Muscle layer of colon (tissue), 2 donors: ENCODE results near the gene ELOVL2.

ENCODE experiments used
- H3K27ac ChIP-seq: one replicate; pipeline ENCODE4 v1.7.0; 2013; ENCODE audit warnings: low read depth, mild to moderate bottlenecking, low read length, moderate library complexity
- H3K27me3 ChIP-seq, 2 donors: one replicate each; pipeline ENCODE4 v1.7.0; 2013; ENCODE audit warnings: low read length in 2 of 2, mild to moderate bottlenecking in 2 of 2; ENCODE audit not compliant: insufficient read depth in 2 of 2, control insufficient read depth in 1 of 2
- H3K36me3 ChIP-seq: one replicate; pipeline ENCODE4 v1.7.0; 2013; ENCODE audit warnings: mild to moderate bottlenecking, low read length; ENCODE audit not compliant: insufficient read depth
- H3K4me1 ChIP-seq: one replicate; pipeline ENCODE4 v1.7.0; 2013; ENCODE audit warnings: mild to moderate bottlenecking, low read length; ENCODE audit not compliant: insufficient read depth
- H3K4me3 ChIP-seq, 2 donors: one replicate each; pipeline ENCODE4 v1.7.0; 2013; ENCODE audit warnings: low read length in 2 of 2, low read depth in 1 of 2, mild to moderate bottlenecking in 1 of 2, moderate library complexity in 1 of 2
- H3K9ac ChIP-seq: one replicate; pipeline ENCODE4 v1.7.0; 2013; ENCODE audit warnings: low read length
- H3K9me3 ChIP-seq: one replicate; pipeline ENCODE4 v1.7.0; 2013; ENCODE audit warnings: mild to moderate bottlenecking, low read length
- donor health status: abdominal sarcoma.
- donor health status: Adenocarcinoma of cecum.

ELOVL2 gene

GRCh38 chr6:10976571-10976970, 67.5 kb downstream of the ELOVL2 start:
- no peak overlapping the region for H3K4me3 ChIP-seq
- no peaks in the 10 kb centered on the region for H3K27me3 ChIP-seq
- H3K36me3 ChIP-seq, result no peaks in the 10 kb centered on the region
- no peak overlapping the region for H3K9ac ChIP-seq
- no peak overlapping the region for H3K27ac ChIP-seq
- no peaks in the 10 kb centered on the region for H3K4me1 ChIP-seq
- H3K9me3 ChIP-seq, result no peaks in the 10 kb centered on the region

GRCh38 chr6:10972196-10972595, 71.9 kb downstream of the ELOVL2 start:
- H3K9ac ChIP-seq, result no peak overlapping the region

GRCh38 chr6:10970731-10971130, 73.4 kb downstream of the ELOVL2 start:
- Histone ChIP-seq H3K9me3 (no peaks in the 10 kb centered on the region), H3K4me3 (no peak overlapping the region), H3K9ac (no peak overlapping the region), H3K27me3 (no peaks in the 10 kb centered on the region), H3K4me1 (no peaks in the 10 kb centered on the region), H3K36me3 (no peaks in the 10 kb centered on the region), H3K27ac (no peak overlapping the region)

More at GRCh38 chr6:10972196-10972595, 71.9 kb downstream of the ELOVL2 start:
- no peaks in the 10 kb centered on the region for H3K9me3 ChIP-seq
- H3K27ac ChIP-seq, result no peak overlapping the region
- H3K4me3 ChIP-seq, result no peak overlapping the region
- H3K27me3 ChIP-seq, result no peaks in the 10 kb centered on the region
- H3K36me3 ChIP-seq, result no peaks in the 10 kb centered on the region
- H3K4me1 ChIP-seq, result no peaks in the 10 kb centered on the region

- Histone ChIP-seq H3K9ac (no peak overlapping the region), H3K4me3 (no peak overlapping the region), H3K27me3 (no peaks in the 10 kb centered on the region), H3K9me3 (no peaks in the 10 kb centered on the region), H3K36me3 (no peaks in the 10 kb centered on the region), H3K4me1 (no peaks in the 10 kb centered on the region), H3K27ac (no peak overlapping the region)
Observed at GRCh38 chr6:10968776-10969175, 75.3 kb downstream of the ELOVL2 start.

GRCh38 chr6:10964684-10965083, 79.4 kb downstream of the ELOVL2 start:
- Histone ChIP-seq H3K4me1 (no peaks in the 10 kb centered on the region), H3K9me3 (no peaks in the 10 kb centered on the region), H3K36me3 (no peaks in the 10 kb centered on the region), H3K27ac (no peak overlapping the region), H3K9ac (no peak overlapping the region), H3K27me3 (no peaks in the 10 kb centered on the region), H3K4me3 (no peak overlapping the region)

- H3K4me3 ChIP-seq, result no peak overlapping the region
- no peaks in the 10 kb centered on the region for H3K9me3 ChIP-seq
- no peak overlapping the region for H3K9ac ChIP-seq
- no peaks in the 10 kb centered on the region for H3K27me3 ChIP-seq
- H3K36me3 ChIP-seq, result no peaks in the 10 kb centered on the region
- no peak overlapping the region for H3K27ac ChIP-seq
- H3K4me1 ChIP-seq, result no peaks in the 10 kb centered on the region
Observed at GRCh38 chr6:10963113-10963512, 81.0 kb downstream of the ELOVL2 start.

GRCh38 chr6:10962673-10963072, 81.4 kb downstream of the ELOVL2 start:
- Histone ChIP-seq H3K27me3 (no peaks in the 10 kb centered on the region), H3K4me3 (no peak overlapping the region), H3K36me3 (no peaks in the 10 kb centered on the region), H3K9ac (no peak overlapping the region), H3K27ac (no peak overlapping the region), H3K4me1 (no peaks in the 10 kb centered on the region), H3K9me3 (no peaks in the 10 kb centered on the region)

GRCh38 chr6:10961837-10962236, 82.3 kb downstream of the ELOVL2 start:
- H3K27ac ChIP-seq, result no peak overlapping the region
- H3K9me3 ChIP-seq, result no peaks in the 10 kb centered on the region
- no peak overlapping the region for H3K4me3 ChIP-seq
- H3K27me3 ChIP-seq, result no peaks in the 10 kb centered on the region
- H3K9ac ChIP-seq, result no peak overlapping the region
- H3K4me1 ChIP-seq, result no peaks in the 10 kb centered on the region
- H3K36me3 ChIP-seq, result no peaks in the 10 kb centered on the region

GRCh38 chr6:10960171-10960570, 83.9 kb downstream of the ELOVL2 start:
- H3K36me3 ChIP-seq, result no peaks in the 10 kb centered on the region
- no peaks in the 10 kb centered on the region for H3K9me3 ChIP-seq
- H3K9ac ChIP-seq, result no peak overlapping the region
- H3K27ac ChIP-seq, result no peak overlapping the region
- H3K27me3 ChIP-seq, result no peaks in the 10 kb centered on the region
- no peaks in the 10 kb centered on the region for H3K4me1 ChIP-seq
- H3K4me3 ChIP-seq, result no peak overlapping the region

- H3K4me3 ChIP-seq, result no peak overlapping the region
Observed at GRCh38 chr6:10957414-10957886, 86.7 kb downstream of the ELOVL2 start.

GRCh38 chr6:10956776-10957175, 87.3 kb downstream of the ELOVL2 start:
- Histone ChIP-seq H3K9me3 (no peaks in the 10 kb centered on the region), H3K27me3 (no peaks in the 10 kb centered on the region), H3K36me3 (no peaks in the 10 kb centered on the region), H3K4me3 (no peak overlapping the region), H3K9ac (no peak overlapping the region), H3K27ac (no peak overlapping the region), H3K4me1 (no peaks in the 10 kb centered on the region)

More at GRCh38 chr6:10957414-10957886, 86.7 kb downstream of the ELOVL2 start:
- Histone ChIP-seq H3K9me3 (no peaks in the 10 kb centered on the region), H3K27ac (no peak overlapping the region), H3K36me3 (no peaks in the 10 kb centered on the region), H3K27me3 (no peaks in the 10 kb centered on the region), H3K9ac (no peak overlapping the region), H3K4me1 (no peaks in the 10 kb centered on the region)

- Histone ChIP-seq H3K27ac (no peak overlapping the region), H3K36me3 (no peaks in the 10 kb centered on the region), H3K9ac (no peak overlapping the region), H3K4me1 (no peaks in the 10 kb centered on the region), H3K27me3 (no peaks in the 10 kb centered on the region), H3K9me3 (no peaks in the 10 kb centered on the region), H3K4me3 (no peak overlapping the region)
Observed at GRCh38 chr6:10954590-10955010, 89.5 kb downstream of the ELOVL2 start.
